Adrenal gland (tissue), 12 donors: Measurements from ENCODE around the gene SSH2. TPM values are rescaled to one million over a fixed set of nuclear protein-coding genes. Genes with fewer than 3 reads are reported as not detected.

Experiments
- DNase-seq, 7 donors: peaks; one replicate each; pipeline ENCODE4 v3.0.0-alpha.2; 2019 to 2020
- H3K27ac ChIP-seq, 5 donors: fragments of 200-600 bp; sonication (generic) in 4 of 5; 1 replicate in 3 of 5; 2 replicates in 2 of 5; pipeline versions ENCODE4 v1.5.1 to v1.8.0; 2016 to 2020; ENCODE audit warnings: mild to moderate bottlenecking in 1 of 5
- H3K27me3 ChIP-seq: fragments of 200-600 bp; 2 replicates; pipeline ENCODE4 v1.8.0; 2021
- H3K36me3 ChIP-seq, 2 donors: fragments of 200-600 bp; replicated peaks in 1 of 2; 1 replicate in 1 of 2; 2 replicates in 1 of 2; pipeline versions ENCODE4 v1.5.1 to v1.8.0; 2018 to 2022
- H3K4me1 ChIP-seq, 2 donors: fragments of 200-600 bp; replicated peaks in 1 of 2; 1 replicate in 1 of 2; 2 replicates in 1 of 2; pipeline versions ENCODE4 v1.5.1 to v1.8.0; 2018 to 2021
- H3K4me3 ChIP-seq, 4 donors: fragments of 200-600 bp; sonication (generic) in 3 of 4; one replicate each; pipeline ENCODE4 v1.5.1; 2016 to 2018
- H3K9me3 ChIP-seq, 3 donors: fragments of 200-600 bp; sonication (generic) in 1 of 3; replicated peaks in 1 of 3; 1 replicate in 2 of 3; 2 replicates in 1 of 3; pipeline versions ENCODE4 v1.5.1 to v1.8.0; 2016 to 2021
- CTCF ChIP-seq, 6 experiments: fragments of 450-650 bp in 4 of 6; fragments of 200-600 bp in 2 of 6; sonication (generic) in 1 of 6; IDR thresholded peaks; 1 replicate in 5 of 6; 2 replicates in 1 of 6; pipeline versions ENCODE4 v1.5.1 to v1.8.0; 2016 to 2021; ENCODE audit warnings: antibody characterized with exemption in 6 of 6, mild to moderate bottlenecking in 2 of 6, moderate library complexity in 1 of 6
- POLR2A ChIP-seq, 2 donors: fragments of 450-650 bp; IDR thresholded peaks; one replicate each; pipeline ENCODE4 v1.6.1; 2017; ENCODE audit warnings: antibody characterized with exemption in 2 of 2, mild to moderate bottlenecking in 2 of 2, moderate library complexity in 1 of 2
- WGBS, 4 donors: extraction: QIAGEN DNeasy Blood & Tissue Kit in 2 of 4; methylation state at CpG; one replicate each; pipeline versions ENCODE4 v1.1.5 to v1.1.7; 2013 to 2017; 5-methylcytosine and 5-hydroxymethylcytosine counted together
- intact Hi-C, 2 donors: fragments of 100-400 bp; cut with DNase I; formaldehyde crosslinking; loops; one replicate each; pipeline versions ENCODE4 v1.14.1 to v1.15.0; 2022 to 2023
- polyA plus RNA-seq, 3 donors: library from polyadenylated mRNA; stranded (reverse); fragments of 200-250 nt in 2 of 3; fragments of 350-450 nt in 1 of 3; fragmentation: Illumina TruSeq in 1 of 3; extraction: RNeasy Lipid Tissue Mini Kit (QIAGEN cat#74804) in 1 of 3; gene quantifications; one replicate each; pipeline ENCODE4 v1.2.3, GENCODE V29; 2013 to 2014
- total RNA-seq, 9 donors: library from RNA; depleted of rRNA in 4 of 9; stranded (reverse); fragments of >200 nt in 4 of 9; fragments of 120-200 nt in 1 of 9; fragmentation: NEBNext Ultra II Directional in 1 of 9; extraction: Animal tissue kit (Norgen Biotek cat#: 25700) in 1 of 9; gene quantifications; one replicate each; pipeline versions ENCODE4 v1.1.0 to v1.2.4, GENCODE V29; 2013 to 2023
- donor health status: healthy with polysubstance abuse.
- donor health status: Bipolar disorder and iron deficiency.
- donor health status: DM: yes; HTN: yes; CAD: no.
- donor health status: DM: no; HTN: no; CAD: no.
- donor health status: DM: no; HTN: no; CAD: no.
- donor health status: DM: yes; HTN: yes; CAD: no.

The SSH2 gene
- total and polyA plus RNA-seq, 12 donors: 7.6 to 35.8 (median 20.8) TPM

- Histone ChIP-seq H3K4me3 (no peak overlapping the region), H3K27me3 (no peaks in the 10 kb centered on the region), H3K9me3 (no peaks in the 10 kb centered on the region), H3K4me1 (peaks cover 0 to 12% of the 10 kb centered on the region in 2 donors), H3K27ac (no peak overlapping the region), H3K36me3 (no peaks in the 10 kb centered on the region)
- DNase-seq: no peak
- intact Hi-C loops: no loop called here
- 89 to 96% (median 91%) methylated on average over 4 of the region's 4 CpGs for WGBS, 4 donors
- TF ChIP-seq CTCF (IDR thresholded peaks at IDR 0.05) (no peak), POLR2A (IDR thresholded peaks at IDR 0.05) (no peak)
These were observed 183.4 kb downstream of the SSH2 start for GRCh38 chr17:29746669-29747068.

GRCh38 chr17:29744121-29744520, 185.9 kb downstream of the SSH2 start:
- intact Hi-C loops: no loop called here
- H3K27ac ChIP-seq: peak overlapping the region in 2 of 5 donors; percentile 31 to 35
- H3K36me3 ChIP-seq: no peaks in the 10 kb centered on the region
- no peaks in the 10 kb centered on the region for H3K9me3 ChIP-seq
- H3K27me3 ChIP-seq: no peaks in the 10 kb centered on the region
- WGBS, 4 donors: 84 to 91% (median 86%) methylated on average over 6 to 10 of the region's 10 CpGs
- peaks cover 0 to 28% of the 10 kb centered on the region in 2 donors for H3K4me1 ChIP-seq
- no peak overlapping the region for H3K4me3 ChIP-seq
- DNase-seq: no peak
- TF ChIP-seq CTCF (IDR thresholded peaks at IDR 0.05): no peak
- no peak for TF ChIP-seq POLR2A (IDR thresholded peaks at IDR 0.05)

GRCh38 chr17:29742210-29742513, 187.9 kb downstream of the SSH2 start:
- WGBS, 4 donors: 68 to 76% (median 71%) methylated on average over 3 of the region's 3 CpGs
- H3K27ac ChIP-seq: no peak overlapping the region

GRCh38 chr17:29740017-29740416, 190.0 kb downstream of the SSH2 start:
- Histone ChIP-seq H3K27ac (peak overlapping the region in 3 of 5 donors; percentile 7 to 14 (median 8)), H3K4me3 (no peak overlapping the region), H3K9me3 (no peaks in the 10 kb centered on the region), H3K36me3 (no peaks in the 10 kb centered on the region), H3K4me1 (peaks cover 0 to 18% of the 10 kb centered on the region in 2 donors), H3K27me3 (no peaks in the 10 kb centered on the region)
- 38 to 56% (median 50%) methylated on average over 4 of the region's 4 CpGs for WGBS, 4 donors
- no peak for DNase-seq
- no peak for TF ChIP-seq POLR2A (IDR thresholded peaks at IDR 0.05)
- no peak for TF ChIP-seq CTCF (IDR thresholded peaks at IDR 0.05)
- intact Hi-C loops: no loop called here

More at GRCh38 chr17:29742210-29742513, 187.9 kb downstream of the SSH2 start:
- Histone ChIP-seq H3K4me3 (no peak overlapping the region), H3K36me3 (no peaks in the 10 kb centered on the region), H3K4me1 (peaks cover 0 to 24% of the 10 kb centered on the region in 2 donors), H3K9me3 (no peaks in the 10 kb centered on the region), H3K27me3 (no peaks in the 10 kb centered on the region)
- no peak for DNase-seq
- TF ChIP-seq CTCF (IDR thresholded peaks at IDR 0.05) (no peak), POLR2A (IDR thresholded peaks at IDR 0.05) (no peak)
- intact Hi-C loops: no loop called here
